ENCODE data around the gene HBP1.

GRCh38 chr7:107237451-107237850 is 68.6 kb downstream of the HBP1 start:
- no peak for TF ChIP-seq CTCF (IDR thresholded peaks at IDR 0.05; ENCODE audit: insufficient read depth, low read length, poor library complexity, severe bottlenecking)
- no peak for TF ChIP-seq EZH2phosphoT487 (conservative IDR thresholded peaks at IDR 0.05; ENCODE audit: low read length)

Data from SU-DHL-6 (cell line).